ENCODE data around the gene CHRM1.

Gene CHRM1

GRCh38 chr11:62908468-62909072 is 12.6 kb downstream of the CHRM1 start:
- TF ChIP-seq SPI1 (IDR thresholded peaks at IDR 0.05; ENCODE audit: borderline replicate concordance, low read depth): no peak
- no peak for TF ChIP-seq CTCF (IDR thresholded peaks at IDR 0.05; ENCODE audit: insufficient read depth, low read length)
- no peak for TF ChIP-seq REST (IDR thresholded peaks at IDR 0.05; ENCODE audit: insufficient replicate concordance, low read depth)
- TF ChIP-seq GABPA (IDR thresholded peaks at IDR 0.05; ENCODE audit: low read depth): no peak
- TF ChIP-seq POLR2AphosphoS5 (IDR thresholded peaks at IDR 0.05; ENCODE audit: low read depth): no peak
- Histone ChIP-seq H3K27ac (replicated peaks) (no peak overlapping the region), H3K27me3 (ENCODE audit: insufficient read depth, poor library complexity, severe bottlenecking) (peaks cover 8% of the 10 kb centered on the region), H3K4me3 (replicated peaks; ENCODE audit: insufficient read depth, low read length) (no peak overlapping the region)
- DNase-seq (ENCODE audit: low read depth in 1 of 2, low spot score in 1 of 2): no peak

- TF ChIP-seq CTCF (IDR thresholded peaks at IDR 0.05; ENCODE audit: insufficient read depth, low read length) (peak; percentile 99), SPI1 (IDR thresholded peaks at IDR 0.05; ENCODE audit: borderline replicate concordance, low read depth) (no peak)
- no peak overlapping the region for H3K4me3 ChIP-seq (replicated peaks; ENCODE audit: insufficient read depth, low read length)
Measured at GRCh38 chr11:62905927-62906531, 15.1 kb downstream of the CHRM1 start.

GRCh38 chr11:62905296-62905695 is 15.9 kb downstream of the CHRM1 start:
- H3K27me3 ChIP-seq (ENCODE audit: insufficient read depth, poor library complexity, severe bottlenecking): peaks cover 11% of the 10 kb centered on the region
- no peak for DNase-seq (ENCODE audit: low read depth in 1 of 2, low spot score in 1 of 2)
- TF ChIP-seq CTCF (IDR thresholded peaks at IDR 0.05; ENCODE audit: insufficient read depth, low read length) (no peak), SPI1 (IDR thresholded peaks at IDR 0.05; ENCODE audit: borderline replicate concordance, low read depth) (no peak), POLR2AphosphoS5 (IDR thresholded peaks at IDR 0.05; ENCODE audit: low read depth) (no peak), REST (IDR thresholded peaks at IDR 0.05; ENCODE audit: insufficient replicate concordance, low read depth) (no peak), GABPA (IDR thresholded peaks at IDR 0.05; ENCODE audit: low read depth) (no peak)
- no peak overlapping the region for H3K27ac ChIP-seq (replicated peaks)
- no peak overlapping the region for H3K4me3 ChIP-seq (replicated peaks; ENCODE audit: insufficient read depth, low read length)

More at GRCh38 chr11:62905927-62906531, 15.1 kb downstream of the CHRM1 start:
- Histone ChIP-seq H3K27me3 (ENCODE audit: insufficient read depth, poor library complexity, severe bottlenecking) (peaks cover 11% of the 10 kb centered on the region), H3K27ac (replicated peaks) (no peak overlapping the region)
- DNase-seq (ENCODE audit: low read depth in 1 of 2, low spot score in 1 of 2): peak; percentile 55 to 77

Data from HL-60 (cell line).